GM19438 (cell line): Measurements from ENCODE around the gene ATRN.

Experiments used
- ATAC-seq: cut with Tn5 transposase; IDR thresholded peaks from one replicate; pipeline ENCODE4 v1.9.1; 2021; ENCODE audit warnings: low read depth; ENCODE audit not compliant: unreplicated experiment

Gene ATRN

GRCh38 chr20:3690413-3690812 is 219.6 kb downstream of the ATRN start:
- ATAC-seq: no peak

GRCh38 chr20:3691306-3691705 is 220.5 kb downstream of the ATRN start:
- no peak for ATAC-seq

- no peak for ATAC-seq
These were observed 221.1 kb downstream of the ATRN start for GRCh38 chr20:3691897-3692296.

- no peak for ATAC-seq
These were observed 222.0 kb downstream of the ATRN start for GRCh38 chr20:3692706-3693294.

- no peak for ATAC-seq
These were observed 222.6 kb downstream of the ATRN start for GRCh38 chr20:3693376-3693775.

- no peak for ATAC-seq
These were observed 224.0 kb downstream of the ATRN start for GRCh38 chr20:3694864-3695263.

- ATAC-seq: no peak
These were observed 225.4 kb downstream of the ATRN start for GRCh38 chr20:3696200-3696599.

GRCh38 chr20:3696745-3697587 is 226.1 kb downstream of the ATRN start:
- ATAC-seq: no peak

GRCh38 chr20:3697588-3698305 is 226.9 kb downstream of the ATRN start:
- ATAC-seq: no peak

- no peak for ATAC-seq
These were observed 227.8 kb downstream of the ATRN start for GRCh38 chr20:3698591-3699001.

GRCh38 chr20:3699037-3699436 is 228.2 kb downstream of the ATRN start:
- ATAC-seq: no peak
